ENCODE results near the gene UBA1. TPM values are rescaled to one million over a fixed set of nuclear protein-coding genes. Genes with fewer than 3 reads are reported as not detected.
A peak's percentile ranks its signal among the peaks of the same experiment; 100 is the strongest.

The UBA1 gene
- total and polyA plus RNA-seq, 2 of the 13 experiments (the other 11 are each of a cell fraction or from before 2014, with no cell fraction given): 93.3 to 129 TPM

GRCh38 chrX:47233333-47234113 lies 39.9 kb downstream of the UBA1 start (continued):
- TF ChIP-seq RAD21 (CRISPR knock-in tag; IDR thresholded peaks at IDR 0.05) (no peak), ZNF570 (CRISPR knock-in tag; IDR thresholded peaks at IDR 0.05; ENCODE audit: borderline replicate concordance) (no peak), YY1 (IDR thresholded peaks at IDR 0.05; ENCODE audit: insufficient read depth, insufficient replicate concordance, low read depth, low read length) (peak; percentile 86), ZSCAN9 (CRISPR knock-in tag; IDR thresholded peaks at IDR 0.05; ENCODE audit: borderline replicate concordance) (no peak), SP2 (CRISPR knock-in tag; IDR thresholded peaks at IDR 0.05) (no peak), CREB1 (IDR thresholded peaks at IDR 0.05) (peak; percentile 96), CREB1 (CRISPR knock-in tag; IDR thresholded peaks at IDR 0.05) (peak; percentile 88), ZNF317 (CRISPR knock-in tag; IDR thresholded peaks at IDR 0.05) (no peak), TARDBP (CRISPR knock-in tag; IDR thresholded peaks at IDR 0.05) (peak; percentile 18; the same call in 1 of the 2 replicates), ZNF670 (CRISPR knock-in tag; IDR thresholded peaks at IDR 0.05; ENCODE audit: borderline replicate concordance) (no peak), NCOA2 (CRISPR knock-in tag; IDR thresholded peaks at IDR 0.05) (no peak), ZNF709 (CRISPR knock-in tag; IDR thresholded peaks at IDR 0.05) (no peak), HOXA3 (CRISPR knock-in tag; IDR thresholded peaks at IDR 0.05) (peak; percentile 94), MEIS2 (CRISPR knock-in tag; IDR thresholded peaks at IDR 0.05) (0 out of 2 replicates have a peak, but pooled peaks have one; percentile 8), DZIP1 (CRISPR knock-in tag; IDR thresholded peaks at IDR 0.05) (no peak), KDM5A (IDR thresholded peaks at IDR 0.05; ENCODE audit: borderline replicate concordance, low read length) (0 out of 2 replicates have a peak, but pooled peaks have one; percentile 23), RBFOX2 (IDR thresholded peaks at IDR 0.05; ENCODE audit: low read depth, low read length) (no peak), ZBTB21 (CRISPR knock-in tag; IDR thresholded peaks at IDR 0.05) (peak; percentile 97), THYN1 (CRISPR knock-in tag; IDR thresholded peaks at IDR 0.05; ENCODE audit: borderline replicate concordance, low read depth) (no peak), ZNF710 (CRISPR knock-in tag; IDR thresholded peaks at IDR 0.05; ENCODE audit: borderline replicate concordance) (no peak), NAIF1 (CRISPR knock-in tag; IDR thresholded peaks at IDR 0.05; ENCODE audit: borderline replicate concordance) (peak; percentile 93), KMT2A (CRISPR knock-in tag; IDR thresholded peaks at IDR 0.05) (peak; percentile 27; the same call in 1 of the 2 replicates)
- TF ChIP-seq, protein P1, sequence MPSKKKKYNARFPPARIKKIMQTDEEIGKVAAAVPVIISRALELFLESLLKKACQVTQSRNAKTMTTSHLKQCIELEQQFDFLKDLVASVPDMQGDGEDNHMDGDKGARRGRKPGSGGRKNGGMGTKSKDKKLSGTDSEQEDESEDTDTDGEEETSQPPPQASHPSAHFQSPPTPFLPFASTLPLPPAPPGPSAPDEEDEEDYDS (CRISPR knock-in tag; IDR thresholded peaks at IDR 0.05): peak; percentile 54
- TF ChIP-seq, protein P2, sequence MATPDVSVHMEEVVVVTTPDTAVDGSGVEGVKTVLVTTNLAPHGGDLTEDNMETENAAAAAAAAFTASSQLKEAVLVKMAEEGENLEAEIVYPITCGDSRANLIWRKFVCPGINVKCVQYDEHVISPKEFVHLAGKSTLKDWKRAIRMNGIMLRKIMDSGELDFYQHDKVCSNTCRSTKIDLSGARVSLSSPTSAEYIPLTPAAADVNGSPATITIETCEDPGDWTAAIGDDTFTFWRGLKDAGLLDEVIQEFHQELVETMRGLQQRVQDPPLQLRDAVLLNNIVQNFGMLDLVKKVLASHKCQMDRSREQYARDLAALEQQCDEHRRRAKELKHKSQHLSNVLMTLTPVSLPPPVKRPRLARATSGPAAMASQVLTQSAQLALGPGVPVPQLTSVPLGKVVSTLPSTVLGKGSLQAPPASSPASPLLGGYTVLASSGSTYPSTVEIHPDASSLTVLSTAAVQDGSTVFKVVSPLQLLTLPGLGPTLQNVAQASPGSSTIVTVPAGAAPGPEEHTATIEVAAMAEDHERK (CRISPR knock-in tag; IDR thresholded peaks at IDR 0.05; ENCODE audit: low read depth): no peak
